HG03097 (cell line): ENCODE data around the gene ABCA12.

Experiments used
- ATAC-seq: cut with Tn5 transposase; IDR thresholded peaks from one replicate; pipeline ENCODE4 v1.9.1; 2021; ENCODE audit not compliant: unreplicated experiment, low FRiP score

Gene ABCA12

DNA sequence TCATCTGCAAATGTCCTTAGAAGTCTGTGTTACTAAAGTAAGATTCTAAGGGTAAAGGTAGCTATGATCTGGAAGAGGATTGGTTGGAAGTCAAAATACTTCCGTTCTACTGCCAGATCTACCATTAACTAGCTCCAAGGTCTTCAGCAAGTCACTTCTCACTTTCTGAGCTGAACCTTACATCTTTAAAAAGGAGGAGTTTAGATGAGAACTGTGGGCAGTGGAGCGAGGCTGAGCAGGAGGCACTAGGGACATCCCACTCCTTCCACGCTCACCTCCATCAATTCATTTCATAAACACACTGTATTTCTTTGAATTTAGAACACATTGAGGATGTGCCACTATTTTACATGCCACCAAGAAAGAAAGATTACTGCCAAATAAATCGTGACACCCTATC lies 143.0 kb downstream of the ABCA12 start:
- no peak for ATAC-seq

DNA sequence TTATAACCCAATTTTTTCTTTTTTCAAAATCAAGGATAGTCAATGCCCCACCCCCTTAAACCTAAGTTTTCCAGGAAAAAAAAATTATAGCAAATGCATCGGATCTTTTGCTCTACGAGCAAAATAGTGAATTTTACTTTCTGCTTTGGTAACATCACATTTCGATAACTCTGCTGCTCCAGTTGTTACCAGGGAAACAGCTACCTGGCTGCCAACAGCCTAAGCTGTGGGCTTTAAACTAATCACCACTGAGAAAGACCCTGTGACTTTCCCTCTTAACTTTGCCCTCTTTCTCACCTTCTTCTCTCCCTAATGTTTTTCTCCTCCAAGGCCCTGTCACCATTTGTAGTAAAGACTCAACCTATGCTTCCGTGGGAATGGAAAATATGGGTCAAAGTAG lies 145.5 kb downstream of the ABCA12 start:
- ATAC-seq = no peak

DNA sequence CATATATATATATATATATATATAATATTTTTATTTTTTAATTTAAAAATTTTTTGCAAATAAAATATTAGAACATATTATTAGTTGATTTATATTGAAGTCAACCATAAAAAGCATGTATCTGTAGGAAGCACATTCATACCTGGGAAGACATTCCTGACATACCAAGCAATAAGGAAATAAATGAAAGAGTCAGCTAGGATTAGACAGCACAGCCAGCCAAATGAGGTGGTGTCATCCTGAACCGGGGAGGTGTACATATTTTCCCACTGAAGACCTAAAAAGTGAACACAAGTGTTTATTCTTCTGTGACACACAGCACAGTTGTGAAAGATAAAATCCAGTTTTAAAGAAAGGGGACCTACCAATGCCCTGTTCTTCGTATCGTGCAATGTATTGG lies 149.2 kb downstream of the ABCA12 start:
- ATAC-seq = no peak

DNA sequence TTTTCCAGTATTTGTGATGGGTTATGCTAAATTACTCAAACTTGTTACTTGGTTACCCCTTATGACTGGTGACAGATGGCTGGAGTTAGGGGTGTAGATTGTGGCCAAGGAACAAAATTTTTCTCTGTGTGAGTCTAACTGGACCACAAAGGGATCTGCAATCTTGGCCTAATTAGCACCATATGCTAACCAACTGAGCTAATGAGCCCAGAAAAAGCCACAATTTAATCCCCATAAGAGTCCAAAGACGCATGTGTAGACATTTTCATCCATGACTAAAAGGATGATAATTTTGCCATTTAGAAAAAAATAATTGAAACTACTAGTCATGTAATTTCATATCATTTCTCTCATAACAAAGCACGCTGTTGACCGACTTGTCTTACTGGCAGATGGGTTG lies 151.2 kb downstream of the ABCA12 start:
- ATAC-seq = no peak

DNA sequence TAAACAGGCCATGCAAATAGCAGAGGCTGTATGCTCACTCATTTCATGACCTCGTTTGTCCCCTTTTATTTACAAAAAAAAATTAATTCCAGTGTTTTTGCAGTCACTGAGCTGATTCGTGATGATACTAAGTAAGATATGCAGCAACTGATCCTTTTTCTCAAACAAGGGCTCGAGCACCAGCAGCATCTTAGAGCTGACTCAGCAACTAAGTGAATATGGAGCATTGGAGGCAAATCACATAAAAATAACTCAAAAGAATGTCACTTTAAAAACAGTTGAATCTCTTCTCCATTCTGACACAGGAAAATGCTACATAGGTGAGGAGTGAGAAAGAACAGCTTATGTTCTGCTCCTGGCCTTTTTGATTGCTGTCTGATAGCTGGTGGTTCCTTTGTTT lies 152.8 kb downstream of the ABCA12 start:
- no peak for ATAC-seq

DNA sequence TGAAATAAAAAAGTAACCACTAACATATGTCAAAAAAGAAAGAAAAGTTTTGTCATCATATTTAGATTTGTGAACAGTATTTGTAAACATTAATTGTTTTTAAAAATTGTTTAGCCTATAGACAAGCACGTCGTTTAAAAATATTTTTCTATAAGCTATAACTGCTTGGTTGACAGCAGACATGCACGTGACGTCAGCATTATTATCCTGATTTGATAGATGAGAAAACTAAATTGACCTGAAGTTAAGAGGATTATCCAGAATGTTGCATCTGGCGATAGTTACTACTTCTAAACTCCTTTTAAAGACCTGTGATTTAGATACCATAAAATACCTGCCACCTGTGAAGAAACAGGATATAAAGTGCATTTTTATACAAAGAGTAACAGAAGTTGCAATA lies 172.0 kb downstream of the ABCA12 start:
- no peak for ATAC-seq

DNA sequence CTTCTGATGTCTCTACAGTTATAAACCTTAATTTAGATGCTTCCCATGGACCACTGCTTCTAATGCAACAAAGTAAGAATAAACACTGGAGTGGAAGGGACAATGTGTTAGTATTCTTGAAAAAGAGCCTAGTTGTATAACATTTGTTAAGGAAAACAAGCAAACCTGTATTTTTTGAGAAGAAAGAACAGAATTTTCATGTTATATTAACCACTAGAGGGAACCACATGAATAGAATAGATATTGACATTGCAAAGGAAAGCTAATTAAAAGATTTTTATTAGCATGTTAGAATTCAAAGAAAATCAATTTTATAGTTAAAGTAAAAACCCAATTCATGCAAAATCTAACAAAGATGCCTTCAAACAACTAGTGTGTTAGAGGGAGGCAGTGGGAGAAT lies 177.7 kb downstream of the ABCA12 start:
- ATAC-seq = no peak

DNA sequence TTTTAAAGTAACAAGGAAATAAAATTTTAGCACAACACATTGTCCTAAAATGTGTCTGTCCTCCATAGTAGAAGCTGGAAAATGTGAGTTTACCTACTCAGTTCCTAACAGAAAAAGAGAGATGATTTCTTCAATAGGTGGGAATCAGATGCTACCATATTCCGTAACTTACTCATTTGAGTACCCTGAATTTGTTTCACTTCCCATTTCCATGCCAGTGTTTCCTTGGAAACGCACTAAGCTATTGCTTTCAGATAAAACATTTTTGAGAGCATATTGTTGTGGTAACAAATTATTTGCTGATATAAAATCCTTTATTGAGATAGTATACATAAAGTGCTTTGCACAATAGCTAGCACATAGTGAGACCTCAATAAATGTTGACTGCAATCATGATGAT lies 191.5 kb downstream of the ABCA12 start:
- ATAC-seq = no peak

DNA sequence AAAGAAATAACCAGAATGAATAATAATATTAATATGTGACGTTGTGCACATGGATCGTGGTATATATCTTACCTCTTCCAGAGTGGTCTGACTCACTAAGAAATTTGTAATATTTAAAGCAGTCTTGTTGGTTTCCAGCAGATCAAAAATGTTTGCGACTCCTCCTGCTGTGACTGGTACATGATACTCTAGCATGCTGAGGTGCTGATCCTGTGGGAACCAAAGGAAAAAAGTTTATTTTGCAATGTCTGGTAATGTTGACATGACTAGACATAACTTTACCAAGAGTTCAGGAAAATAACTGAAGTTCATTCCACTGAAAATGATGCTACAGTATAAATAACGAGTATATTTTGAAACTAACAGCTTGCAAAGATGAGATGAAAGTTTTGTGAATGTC lies 204.4 kb downstream of the ABCA12 start:
- ATAC-seq = no peak

DNA sequence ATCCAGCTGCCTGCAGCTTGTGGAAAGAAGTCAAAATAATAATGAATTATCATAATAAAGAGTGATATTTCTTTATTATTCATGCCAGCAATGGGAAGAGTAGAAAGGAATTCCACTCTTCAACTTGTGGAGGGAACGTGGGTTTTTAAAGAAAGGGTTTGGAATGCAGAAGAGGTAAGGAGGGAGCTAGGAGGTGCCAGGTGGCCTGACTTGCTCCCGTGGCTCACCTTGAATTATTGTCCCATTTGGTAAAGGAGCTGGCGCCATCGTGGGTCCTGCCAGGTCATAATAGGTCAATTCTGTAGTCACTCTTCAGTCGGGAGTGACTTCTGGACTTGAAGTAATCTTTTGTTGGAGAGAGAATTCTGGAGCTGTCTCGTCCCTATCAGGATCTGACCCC lies 233.8 kb downstream of the ABCA12 start:
- ATAC-seq = no peak

DNA sequence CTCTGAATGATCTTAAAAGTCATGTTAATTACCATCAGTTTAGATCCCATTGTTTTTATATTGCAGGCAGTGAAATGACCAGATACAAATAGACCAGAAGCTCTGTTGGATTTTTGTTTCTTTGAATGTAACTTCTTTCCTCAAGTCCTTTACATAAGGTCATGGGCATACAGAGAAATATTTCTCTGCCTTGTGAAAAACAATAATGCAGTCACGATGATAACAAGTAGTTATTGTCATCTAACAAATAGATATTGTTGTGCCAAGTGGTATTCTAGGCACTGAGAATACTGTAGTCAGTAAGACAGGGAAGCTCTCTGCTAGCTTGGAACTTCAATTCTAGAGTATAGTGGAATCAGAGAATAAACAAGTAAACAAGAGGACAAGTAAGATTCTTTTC lies 234.2 kb downstream of the ABCA12 start:
- no peak for ATAC-seq

DNA sequence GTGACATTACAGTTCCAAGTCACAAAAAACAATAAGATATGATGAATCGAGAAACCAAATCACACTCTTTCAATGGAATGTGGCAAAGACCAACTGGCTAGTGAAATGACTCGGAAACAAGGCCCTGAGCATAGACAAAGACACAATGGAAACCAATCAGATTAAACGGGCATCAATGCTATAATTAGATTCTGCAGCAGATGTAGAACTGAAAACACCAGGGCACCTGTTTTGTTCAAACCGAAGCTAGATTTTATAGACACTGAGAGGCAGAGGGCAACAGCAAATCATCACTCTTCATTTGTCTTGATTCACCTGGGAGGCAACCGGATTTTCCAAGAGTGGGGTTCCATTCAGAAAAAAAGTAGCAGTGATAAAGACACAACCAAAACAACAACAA lies 236.1 kb downstream of the ABCA12 start:
- ATAC-seq = no peak

DNA sequence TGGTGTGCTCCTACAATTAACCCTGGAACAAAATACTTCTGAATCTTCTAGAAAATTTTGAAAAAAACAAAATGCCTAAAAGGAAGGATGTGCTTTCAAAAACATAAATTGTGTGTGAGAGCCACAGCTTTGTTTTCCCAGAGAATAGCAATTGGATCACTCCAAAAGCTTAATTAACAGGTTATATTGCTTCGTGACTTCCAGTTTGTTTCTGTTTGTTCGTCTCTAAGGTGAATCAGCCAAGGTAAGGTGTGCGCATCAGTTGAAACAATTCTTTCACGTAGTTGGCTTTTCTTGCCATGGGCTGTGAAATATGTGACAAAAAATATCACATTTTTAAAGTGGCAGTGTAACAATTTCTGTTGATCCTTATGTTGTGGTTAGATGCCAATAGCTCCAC lies 238.7 kb downstream of the ABCA12 start:
- ATAC-seq = no peak

DNA sequence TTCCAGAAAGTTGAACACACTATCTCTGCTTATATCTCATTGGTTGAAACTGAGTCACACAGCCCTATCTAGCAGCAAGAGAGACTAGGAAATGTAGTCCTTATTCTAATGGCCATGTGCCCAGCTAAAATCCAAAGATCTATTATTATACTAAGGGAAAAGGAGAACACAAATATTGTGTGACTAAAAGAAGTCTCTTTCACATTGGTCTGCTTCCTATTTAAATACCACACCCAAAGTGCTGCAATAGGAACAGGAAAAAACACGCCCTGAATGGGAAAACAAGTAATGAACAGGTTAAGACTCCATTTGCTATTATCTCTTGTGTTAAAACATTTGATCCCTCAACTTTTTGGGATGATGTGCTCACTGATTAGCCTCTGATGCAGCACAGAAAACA lies 242.2 kb downstream of the ABCA12 start:
- no peak for ATAC-seq

DNA sequence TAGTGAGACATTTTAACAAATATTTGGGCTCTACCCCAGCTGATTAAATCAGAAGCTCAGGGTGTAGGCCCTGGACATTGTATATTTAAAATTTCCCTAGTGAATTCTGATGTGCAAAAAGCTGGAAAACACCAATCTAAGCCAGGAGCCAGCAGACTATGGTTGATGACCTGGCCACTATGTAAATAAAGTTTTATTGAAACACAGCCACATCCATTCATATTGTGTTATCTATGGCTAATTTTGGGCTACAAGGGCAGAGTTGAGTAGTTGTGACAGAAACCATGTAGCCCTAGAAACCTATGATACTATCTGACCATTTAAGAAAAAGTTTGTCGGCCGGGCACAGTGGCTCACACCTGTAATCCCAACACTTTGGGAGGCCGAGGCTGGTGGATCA lies 243.0 kb downstream of the ABCA12 start:
- no peak for ATAC-seq

DNA sequence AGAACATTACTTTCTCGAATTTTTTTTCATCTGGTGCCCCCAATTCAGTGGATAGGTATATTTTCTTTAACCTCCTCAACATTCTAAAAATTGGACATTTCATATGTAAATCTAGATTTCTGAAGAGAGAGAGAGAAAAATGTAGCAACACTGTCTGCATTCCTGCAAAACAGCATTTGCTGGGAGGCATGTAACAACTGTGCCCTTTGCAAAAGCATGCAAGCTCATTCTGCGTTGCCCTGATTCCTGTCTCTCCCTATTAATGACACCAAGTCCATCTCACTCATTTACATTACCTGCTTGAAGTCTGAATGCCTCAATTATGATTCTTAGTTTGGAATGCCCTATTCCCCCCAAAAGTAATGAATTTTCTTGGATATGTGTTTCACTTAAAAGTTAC lies 249.1 kb downstream of the ABCA12 start:
- ATAC-seq = no peak

DNA sequence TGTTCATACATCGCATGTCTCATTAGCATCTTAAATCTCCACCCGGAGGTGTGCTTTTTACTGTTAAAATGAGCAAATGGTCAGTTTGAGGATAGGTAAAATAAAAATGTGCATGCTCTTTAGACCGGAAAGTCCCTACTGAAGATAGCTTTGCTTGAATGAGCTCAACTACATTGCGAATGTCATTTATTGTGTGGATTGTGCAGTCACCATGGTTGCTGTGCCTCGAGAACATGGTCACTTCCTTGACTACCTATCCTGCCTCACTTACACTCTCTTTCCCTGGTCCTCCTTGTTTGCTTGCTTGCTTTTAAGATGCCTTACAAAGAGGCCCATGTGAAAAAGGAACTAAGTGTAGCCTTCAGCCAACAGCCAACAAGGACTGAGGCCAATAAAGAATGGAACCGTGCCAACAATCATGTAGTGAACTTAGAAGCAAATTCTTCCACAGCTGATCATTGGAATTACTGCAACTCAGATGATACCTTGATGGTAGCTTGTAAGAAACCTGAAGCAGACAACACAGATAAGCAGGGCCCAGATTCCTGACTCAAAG lies 256.7 kb downstream of the ABCA12 start:
- ATAC-seq = no peak
